Measurements from ENCODE around the gene LAMC2.

- TF ChIP-seq POLR2AphosphoS5 (IDR thresholded peaks at IDR 0.05), result no peak
- no peak for TF ChIP-seq CTCF (IDR thresholded peaks at IDR 0.05)
- no peak for TF ChIP-seq POLR2A (IDR thresholded peaks at IDR 0.05)
Observed at GRCh38 chr1:183152180-183152579, 33.9 kb upstream of the LAMC2 start.

All from prostate gland (tissue), 2 donors.